ENCODE results near the gene CYTH4.

The CYTH4 gene

DNA sequence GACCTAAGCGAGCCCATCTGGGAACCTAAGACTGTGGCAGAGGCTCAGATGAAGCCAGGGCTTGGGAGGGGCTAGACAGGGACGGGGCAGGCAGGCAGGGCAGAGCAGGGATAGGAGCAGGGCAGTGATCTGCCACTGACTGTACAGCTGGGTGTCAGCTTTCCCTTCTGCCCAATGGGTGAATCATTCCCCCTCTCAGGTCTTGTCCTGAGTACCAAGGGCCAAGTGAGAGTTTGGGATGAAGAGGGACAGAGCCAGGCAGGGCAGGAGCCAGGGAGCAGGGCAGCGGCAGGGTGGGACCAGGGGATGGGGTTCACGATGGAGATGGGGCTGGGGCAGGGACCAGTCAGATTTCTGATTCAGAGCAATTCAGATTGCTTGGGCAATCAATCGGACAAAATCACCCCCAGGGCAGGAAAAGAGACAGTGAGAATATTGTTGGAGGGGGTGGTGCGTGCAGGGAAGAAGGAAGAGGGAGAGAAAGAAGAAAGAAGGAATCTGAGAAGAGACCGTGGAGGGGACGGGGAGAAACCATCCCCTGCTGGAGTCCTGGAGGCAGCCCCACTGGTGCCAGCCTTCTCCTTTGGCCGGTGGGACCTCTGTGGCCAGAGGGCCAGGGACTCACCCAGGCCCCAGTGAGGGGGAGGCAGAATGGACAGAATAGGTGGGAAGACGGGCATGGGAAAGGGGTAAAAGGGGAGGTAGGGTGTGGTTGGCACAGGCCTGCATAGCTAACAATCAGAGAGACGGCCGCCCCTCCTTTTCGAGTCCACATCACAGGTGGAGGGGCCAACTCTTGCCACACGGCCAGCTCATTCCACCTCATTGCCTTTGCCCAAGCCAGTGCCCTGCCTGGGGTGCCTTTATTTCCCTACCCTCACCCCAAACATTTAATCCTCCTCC lies 47.2 kb downstream of the CYTH4 start:
- no peak for DNase-seq (ENCODE audit: low read depth)

DNA sequence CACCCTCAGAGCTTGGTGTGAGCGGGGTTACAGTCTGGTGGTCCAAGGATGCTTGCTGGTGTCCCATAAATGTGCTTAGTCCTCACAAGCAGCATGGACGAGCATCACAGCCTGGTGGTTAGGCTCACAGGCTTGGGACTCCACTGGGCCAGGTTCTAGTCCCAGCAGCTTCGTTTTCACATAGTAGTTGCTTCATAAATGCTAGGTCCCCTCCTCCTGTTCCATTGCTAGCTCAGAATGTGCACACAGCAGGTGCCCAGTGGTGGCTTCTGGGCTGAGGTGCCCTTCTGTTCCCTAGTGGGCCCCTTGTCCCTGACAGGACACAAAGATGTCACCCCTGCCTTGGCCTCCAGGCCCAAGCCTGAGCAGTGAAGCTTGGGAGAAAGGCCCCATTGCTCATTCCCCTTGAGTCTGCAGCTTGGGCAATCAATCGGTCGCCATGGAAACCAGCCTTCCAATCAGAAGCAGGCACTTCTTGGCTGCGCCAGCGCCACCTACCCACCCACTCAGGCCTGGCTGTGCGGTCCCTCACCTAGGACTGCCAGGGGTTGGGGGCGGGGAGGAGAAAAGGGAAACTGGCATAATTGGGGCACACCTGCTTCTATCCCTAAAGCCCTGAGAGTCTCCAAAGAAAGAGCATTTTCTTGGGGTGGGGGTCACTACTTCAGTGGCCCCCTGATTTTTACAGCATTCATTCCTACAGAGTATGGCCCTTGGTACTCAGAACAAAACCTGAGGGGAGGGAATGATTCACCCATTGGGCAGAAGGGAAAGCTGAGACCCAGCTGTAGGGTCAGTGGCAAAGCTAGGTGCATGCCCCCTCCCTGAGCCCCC lies 48.1 kb downstream of the CYTH4 start:
- no peak for DNase-seq (ENCODE audit: low read depth)

DNA sequence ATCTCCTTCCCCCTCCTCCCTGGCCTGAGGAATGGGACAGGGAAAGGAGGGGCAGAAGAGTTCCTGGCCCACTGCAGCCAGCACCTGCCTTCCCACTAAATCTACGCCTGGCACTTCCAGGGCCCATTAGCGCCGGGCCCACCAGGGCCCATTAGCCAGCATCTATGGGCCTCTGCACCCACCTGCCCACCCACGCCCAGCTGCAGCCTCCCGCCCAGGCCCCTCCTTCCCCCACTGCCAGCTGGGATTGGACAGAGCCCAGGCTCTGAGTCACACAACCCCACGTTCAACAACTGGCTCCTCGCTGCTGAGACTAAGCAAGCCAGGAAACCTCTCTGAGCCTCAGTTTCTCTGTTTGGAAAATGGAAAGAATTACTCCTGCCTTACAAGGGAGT lies 48.7 kb downstream of the CYTH4 start:
- no peak for DNase-seq (ENCODE audit: low read depth)

DNA sequence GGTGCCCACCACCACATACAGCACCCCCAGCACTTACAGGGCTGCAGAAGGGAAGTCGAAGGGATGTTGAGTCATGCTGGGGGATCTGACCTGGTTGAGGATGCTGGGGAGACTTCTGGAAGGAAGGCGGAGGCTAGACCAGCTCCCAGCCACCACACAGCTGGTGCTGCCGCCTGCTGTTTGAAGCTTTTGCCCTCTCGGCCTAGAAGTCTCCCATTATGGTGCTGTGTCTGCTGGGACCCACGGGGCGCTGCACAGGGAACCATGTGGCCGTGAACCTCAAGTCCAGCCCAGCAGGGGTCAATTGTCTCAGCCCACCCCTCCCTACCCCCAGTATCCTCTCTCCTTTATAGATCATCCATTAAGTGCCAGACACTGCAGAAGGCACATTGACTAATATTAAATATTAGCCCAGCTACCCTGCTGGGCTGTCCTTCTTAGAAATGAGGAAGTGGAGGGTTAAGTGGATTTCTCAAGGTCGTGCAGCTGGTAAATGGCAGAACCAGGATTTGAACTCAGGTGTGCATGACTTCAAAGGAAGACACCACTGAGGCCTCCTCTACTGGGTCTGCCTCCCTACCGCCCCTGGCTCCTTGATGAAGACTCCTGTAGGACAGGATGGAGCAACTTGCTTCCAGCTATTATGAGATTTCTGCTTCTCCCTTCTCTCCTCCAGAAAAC lies 49.7 kb downstream of the CYTH4 start:
- no peak for DNase-seq (ENCODE audit: low read depth)

DNA sequence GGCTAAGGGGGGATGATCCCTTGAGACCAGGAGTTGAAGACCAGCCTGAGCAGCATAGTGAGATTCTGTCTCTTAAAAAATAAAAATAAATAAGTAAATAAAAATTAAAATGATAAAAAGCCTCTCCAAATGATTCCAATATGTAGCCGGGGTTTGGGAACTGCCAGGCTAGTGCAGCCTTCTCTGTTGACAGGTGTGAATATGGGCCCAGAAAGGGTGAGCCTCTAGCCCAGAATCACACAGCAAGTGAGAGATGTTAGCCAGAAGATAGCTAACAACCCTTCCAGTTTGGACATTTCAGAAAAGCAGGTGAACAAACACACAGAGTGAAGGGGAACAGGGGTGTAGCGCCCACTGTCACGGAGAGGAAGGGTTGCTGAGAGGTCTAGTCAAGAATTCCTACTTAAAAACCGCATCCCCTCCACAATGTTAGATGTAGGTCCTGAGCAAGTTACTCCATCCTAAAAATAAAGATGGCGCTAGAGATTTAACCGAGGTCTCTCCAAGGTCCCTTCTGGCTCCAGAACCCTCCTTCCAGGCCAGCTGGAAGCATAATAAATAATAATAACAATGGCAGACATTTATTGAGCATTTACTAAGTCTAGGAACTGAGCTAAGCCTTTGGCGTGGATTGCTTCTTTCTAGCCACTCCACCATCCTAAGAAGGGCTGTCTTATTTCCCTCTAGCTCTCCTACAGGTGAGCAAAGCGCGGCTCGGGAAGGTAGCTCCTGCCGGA lies 51.6 kb downstream of the CYTH4 start:
- no peak for DNase-seq (ENCODE audit: low read depth)

DNA sequence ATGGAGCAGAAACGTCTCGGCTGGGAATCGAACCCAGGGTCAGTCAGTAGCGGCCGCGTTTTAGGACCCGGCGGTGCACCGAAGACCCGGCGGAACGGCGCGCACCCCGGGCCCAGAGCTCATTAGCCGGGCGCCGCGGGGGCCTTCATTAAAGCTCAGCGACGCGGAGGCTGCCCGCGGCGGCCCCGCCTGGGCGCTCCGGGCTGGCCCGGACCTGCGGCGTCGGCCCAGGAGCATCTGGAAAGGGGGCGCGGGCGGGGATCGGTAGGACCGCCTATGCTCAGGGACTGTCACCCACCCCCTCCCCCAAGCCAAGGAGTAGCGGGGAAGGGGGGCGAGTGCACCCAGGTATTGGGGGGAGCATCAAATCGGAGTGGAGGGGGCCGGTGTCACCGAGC lies 52.2 kb downstream of the CYTH4 start:
- DNase-seq (ENCODE audit: low read depth), result no peak

DNA sequence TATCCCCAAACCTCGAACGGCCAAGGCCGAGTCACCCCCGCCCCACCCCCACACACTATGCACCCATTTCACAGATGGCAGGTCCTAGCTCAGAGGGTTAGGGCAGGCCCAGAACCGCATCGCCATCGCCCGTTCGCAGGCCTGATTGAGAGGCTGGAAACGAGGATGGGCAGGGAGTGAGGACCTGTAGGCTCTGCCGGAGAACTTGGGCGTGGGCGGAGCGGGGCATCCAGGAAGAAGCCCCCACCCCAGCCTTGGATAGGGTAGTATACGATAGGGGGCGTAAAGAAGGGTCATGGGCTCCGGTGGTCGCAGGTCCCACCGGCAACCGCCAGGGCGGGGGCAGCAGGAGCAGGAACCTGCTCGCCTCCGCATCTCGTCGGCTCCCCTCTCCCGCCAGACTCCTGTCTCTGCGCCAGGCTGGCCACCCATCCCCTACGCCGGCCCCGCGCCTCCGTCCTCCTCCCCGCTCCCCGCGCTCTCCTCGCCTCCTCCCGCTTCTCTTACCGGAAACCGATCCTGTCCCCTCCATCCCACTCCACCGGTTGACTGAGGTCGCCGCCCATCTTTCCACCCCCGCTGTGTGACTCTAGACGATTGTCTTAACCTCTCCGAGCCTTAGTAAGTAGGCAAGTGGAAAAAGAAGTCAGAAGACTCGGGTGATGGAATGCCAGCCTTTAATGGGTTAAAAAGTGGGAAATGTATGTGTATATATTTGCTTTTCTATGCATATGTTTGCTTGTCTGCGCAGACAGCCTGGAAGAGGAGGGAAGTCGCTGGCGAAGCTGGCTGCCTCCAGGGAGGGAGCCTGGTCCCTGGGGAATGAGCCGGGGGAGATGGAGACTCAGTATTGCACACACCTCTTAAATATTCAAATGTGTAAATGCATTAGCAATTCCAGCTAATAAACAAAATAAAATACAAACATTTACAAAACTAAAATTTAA lies 52.8 kb downstream of the CYTH4 start:
- no peak for DNase-seq (ENCODE audit: low read depth)

DNA sequence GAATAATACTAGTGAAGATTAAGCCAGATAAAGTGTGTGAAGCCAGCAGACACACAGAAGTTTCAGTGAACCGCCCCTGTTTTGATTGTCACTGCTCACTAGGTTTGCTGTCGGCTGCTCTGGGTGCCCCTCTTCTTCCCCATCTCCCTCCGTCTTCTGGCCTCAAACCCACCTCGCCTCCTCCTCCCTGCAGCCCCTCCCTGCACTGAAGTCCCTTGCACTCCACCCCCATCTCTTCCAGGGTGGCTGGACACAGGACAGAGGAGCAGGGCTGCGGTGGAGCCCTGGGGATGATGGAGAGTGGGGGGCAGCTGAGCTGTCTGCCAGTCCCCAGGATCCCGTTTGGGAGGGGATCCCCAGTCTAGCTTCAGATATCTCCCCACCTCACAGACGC lies 53.5 kb downstream of the CYTH4 start:
- no peak for DNase-seq (ENCODE audit: low read depth)

DNA sequence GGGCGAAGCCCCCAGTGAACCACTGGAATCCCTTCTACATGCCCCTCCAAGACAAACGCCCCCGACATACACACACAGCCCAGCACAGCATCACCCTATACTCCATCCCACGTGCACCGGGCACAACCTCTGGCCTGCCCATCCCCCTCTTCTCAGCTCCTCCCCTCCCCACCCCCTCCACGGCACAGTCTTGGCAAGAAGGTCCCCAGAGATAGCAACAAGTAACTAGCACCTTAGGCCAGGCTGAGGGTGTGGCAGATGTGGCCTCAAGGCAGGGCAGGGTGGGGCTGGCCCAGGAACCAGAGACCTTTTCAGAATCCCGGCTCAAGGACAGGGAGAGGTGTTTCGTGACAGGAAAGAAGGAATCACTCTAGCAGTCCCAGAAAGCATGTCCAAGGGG lies 54.3 kb downstream of the CYTH4 start:
- no peak for DNase-seq (ENCODE audit: low read depth)

DNA sequence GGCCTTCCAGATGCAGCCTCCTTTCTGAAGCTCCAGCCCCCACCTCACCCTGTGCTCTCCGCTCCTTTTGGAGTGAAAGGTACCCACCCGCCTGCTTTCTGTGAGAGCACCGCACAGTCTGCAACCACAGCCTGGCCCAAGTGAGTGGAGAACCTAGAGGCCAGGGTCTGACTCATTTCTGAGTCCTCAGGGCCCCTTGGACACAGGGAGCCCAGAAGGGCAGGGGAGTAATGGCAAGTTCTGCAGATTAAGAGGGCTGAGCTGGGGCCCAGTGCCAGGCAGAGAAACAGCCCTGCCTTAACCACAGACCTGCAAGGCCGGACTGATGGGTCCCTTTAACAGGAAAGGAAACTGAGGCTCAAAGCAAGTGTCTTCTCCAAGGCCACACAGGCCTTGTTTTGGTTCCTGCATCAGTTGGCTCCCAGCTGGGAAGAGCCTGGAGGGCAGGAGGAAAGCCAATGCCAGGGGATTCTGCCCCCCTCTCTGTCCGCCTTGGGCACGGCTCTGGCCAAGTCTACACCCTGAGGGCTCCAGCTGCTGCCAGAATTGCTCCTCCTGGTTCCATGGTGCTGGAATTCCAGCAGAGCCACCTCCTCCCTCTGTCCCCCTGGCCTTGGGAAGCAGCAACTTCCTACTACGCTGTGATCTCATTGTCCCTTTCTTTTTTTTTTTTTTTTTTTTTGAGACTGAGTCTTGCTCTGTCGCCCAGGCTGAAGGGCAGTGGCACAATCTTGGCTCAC lies 55.1 kb downstream of the CYTH4 start:
- DNase-seq (ENCODE audit: low read depth), result no peak

DNA sequence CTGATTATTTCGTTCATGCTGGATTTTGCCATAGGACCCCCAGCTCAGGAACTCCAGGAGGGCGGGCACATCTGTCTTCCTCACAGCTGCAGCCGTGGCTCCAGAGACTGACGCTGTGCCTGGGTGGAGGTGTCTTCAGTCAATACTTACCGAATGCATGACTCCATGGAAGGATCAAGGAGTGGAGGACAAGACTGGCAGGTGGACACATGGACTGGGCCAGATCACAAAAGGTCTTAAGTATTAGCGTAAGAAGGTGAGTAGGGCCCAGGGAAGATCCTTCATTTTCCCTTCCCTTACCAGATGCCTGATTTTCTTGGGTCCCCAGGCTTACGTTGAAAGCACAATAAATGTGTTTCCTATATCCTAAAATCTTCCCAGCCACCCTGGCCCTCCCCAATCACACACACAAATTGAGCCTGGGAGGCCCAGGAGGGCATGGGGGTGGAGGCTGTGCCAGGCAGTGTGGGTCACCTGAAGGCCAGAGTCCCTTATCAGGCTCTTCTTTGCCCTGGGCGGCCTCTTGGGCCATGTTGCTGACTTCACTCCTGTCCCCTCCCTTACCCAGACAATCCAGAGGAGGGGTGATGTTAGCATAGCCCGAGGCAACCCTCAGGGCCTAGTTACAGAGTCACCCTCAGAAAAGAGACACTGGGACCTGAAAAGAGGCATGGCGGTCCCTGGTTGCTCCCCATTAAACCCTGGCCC lies 56.4 kb downstream of the CYTH4 start:
- DNase-seq (ENCODE audit: low read depth), result no peak

DNA sequence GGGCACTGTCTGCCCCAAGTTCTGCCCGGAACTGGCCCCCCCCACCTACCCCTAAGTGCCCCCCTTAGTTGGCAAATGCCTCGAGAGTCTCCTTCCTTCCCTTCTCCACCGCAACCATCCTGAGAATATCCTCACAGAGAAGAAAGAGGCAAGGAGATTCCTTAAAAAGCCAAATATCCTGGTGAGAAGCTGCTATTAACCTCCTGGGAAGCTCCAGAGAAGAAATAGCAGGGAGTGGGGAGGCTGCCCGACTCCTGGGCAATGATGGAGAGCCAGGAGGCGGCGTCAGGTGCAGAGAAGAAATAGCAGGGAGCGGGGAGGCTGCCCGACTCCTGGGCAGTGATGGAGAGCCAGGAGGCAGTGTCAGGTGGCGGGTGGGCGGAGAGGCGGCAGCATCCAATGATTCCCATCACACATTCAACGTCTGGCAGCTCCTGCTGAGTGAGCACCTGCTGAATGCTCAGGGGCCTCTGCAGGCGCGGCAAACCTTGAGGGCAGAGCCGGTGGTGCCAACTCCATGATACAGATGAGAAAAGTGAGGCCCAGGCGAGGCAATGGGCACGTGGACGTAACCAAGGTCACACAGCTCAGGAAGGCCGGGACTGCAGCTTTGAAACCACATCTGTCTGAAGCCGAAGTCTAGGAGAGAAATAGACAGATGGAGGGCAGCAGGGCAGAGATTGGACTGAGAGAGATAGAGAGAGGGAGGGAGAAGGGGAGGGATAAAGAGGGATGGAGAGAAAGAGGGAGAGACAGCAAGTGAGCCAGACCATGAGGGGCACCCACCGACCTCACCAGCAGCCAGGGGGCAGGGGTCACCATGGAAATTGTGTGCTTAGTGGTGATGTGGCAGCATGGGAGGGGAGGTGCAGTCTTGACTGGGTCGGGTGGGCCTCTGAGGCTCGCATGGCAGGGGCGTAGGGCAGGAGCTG lies 58.3 kb downstream of the CYTH4 start:
- DNase-seq (ENCODE audit: low read depth), result no peak

DNA sequence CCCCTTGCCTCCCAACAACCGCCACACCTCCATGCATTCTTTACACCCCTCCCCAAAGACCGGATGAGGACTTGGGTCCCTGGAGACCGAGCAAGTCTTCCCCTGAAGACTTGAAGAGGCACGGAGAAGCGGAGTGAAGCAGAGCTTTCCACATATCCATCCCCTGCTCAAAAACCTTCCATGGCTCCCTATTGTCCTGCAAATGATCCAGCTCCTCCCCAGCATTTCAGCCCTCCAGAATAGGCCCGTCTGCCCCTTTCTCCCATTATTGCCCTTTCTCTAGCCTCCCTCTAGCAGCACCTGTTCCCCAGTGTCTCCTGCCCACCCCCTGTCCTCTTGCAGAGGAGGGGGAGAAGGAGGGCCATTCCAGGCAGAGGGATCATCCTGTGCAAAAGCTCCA lies 59.8 kb downstream of the CYTH4 start:
- DNase-seq (ENCODE audit: low read depth), result no peak

DNA sequence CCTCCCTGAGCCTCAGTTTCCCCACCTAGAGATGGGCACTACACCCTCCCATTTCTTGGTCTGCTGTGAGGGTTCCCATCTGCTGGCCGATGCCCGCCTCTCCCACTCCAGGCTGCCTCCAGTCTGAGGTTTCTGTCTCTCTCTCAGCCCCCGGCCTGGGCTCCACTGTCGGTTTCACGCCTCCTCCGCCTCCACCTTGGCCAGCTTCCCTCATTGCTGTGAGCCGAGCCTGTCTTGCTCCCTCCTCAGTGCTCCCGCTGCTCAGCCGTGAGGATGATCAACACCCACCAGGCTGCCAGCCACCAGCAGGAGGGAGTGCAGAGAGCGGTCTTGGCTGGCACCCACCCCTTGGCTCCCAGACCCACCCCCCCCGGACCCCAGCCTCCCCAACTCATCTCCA lies 61.0 kb downstream of the CYTH4 start:
- no peak for DNase-seq (ENCODE audit: low read depth)

DNA sequence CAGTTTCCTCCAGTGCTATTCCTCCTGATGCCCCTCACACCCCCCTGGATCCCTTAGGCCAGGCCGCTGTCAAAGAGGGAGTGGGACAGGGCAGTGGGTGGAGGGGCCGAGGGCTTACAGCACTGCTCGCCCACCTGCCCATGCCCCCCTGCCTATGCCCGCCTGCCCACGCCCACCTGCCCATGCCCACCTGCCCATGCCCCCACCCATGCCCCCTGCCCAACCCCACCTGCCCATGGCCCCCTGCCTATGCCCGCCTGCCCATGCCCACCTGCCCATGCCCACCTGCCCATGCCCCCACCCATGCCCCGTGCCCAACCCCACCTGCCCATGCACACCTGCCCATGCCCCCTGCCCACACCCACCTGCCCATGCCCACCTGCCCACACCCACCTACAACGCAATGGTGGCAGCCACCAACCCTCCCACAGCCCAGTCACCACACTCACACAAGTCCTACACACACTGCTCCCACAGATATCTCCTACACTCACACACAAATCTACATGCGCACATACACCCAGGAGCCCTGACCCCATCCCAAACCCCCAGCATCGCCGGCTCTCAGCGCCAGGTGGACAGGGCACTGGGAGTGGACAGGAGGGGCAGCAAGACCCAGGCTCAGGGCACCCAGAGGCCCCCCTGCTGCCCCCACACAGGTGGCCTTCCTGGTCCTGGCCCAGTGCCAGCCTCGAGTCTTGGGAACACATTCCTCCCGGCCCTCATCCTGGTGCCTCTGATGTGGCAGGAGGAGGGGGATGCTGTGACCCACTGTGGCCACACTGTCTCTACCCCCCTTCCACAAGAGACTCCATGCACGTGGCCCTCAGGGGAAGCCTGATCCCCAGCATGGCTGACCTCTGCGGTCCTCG lies 61.8 kb downstream of the CYTH4 start:
- DNase-seq (ENCODE audit: low read depth), result no peak

DNA sequence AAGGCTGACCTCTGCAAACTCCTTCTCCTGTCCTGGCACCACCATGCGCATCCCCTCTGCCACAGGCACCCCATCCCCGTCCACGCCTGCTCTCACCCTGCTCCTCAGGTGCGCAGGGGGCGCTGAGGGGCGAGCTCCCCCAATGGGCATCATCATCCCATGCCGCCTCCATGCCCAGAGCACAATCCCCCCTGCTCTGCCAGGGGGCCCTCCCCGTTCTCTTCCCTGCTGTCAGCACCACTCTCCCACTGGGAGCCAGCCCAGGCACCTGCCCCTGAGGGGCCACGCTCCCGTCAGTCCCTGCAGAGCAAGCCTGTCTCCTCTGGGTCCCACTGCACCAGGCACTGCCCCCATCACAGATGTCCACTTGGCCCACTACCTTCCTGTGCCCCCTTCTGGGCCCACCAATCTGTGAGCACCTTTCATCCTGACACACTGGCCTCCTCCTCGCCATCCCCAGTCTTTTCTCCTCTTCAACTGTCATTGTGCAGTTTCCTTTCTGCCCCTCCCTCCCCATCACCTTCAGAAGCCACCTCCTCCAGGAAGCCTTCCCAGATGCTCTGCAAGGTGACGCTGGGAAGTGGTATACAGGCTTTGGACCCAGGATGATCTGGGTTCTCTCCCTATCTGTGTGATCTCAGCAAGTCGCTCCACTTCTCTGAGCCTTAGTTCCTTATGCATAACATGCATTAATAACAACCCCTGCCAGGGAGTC lies 62.6 kb downstream of the CYTH4 start:
- DNase-seq (ENCODE audit: low read depth), result no peak
